ENCODE measurements around the gene HTRA3.

HTRA3 gene

DNA sequence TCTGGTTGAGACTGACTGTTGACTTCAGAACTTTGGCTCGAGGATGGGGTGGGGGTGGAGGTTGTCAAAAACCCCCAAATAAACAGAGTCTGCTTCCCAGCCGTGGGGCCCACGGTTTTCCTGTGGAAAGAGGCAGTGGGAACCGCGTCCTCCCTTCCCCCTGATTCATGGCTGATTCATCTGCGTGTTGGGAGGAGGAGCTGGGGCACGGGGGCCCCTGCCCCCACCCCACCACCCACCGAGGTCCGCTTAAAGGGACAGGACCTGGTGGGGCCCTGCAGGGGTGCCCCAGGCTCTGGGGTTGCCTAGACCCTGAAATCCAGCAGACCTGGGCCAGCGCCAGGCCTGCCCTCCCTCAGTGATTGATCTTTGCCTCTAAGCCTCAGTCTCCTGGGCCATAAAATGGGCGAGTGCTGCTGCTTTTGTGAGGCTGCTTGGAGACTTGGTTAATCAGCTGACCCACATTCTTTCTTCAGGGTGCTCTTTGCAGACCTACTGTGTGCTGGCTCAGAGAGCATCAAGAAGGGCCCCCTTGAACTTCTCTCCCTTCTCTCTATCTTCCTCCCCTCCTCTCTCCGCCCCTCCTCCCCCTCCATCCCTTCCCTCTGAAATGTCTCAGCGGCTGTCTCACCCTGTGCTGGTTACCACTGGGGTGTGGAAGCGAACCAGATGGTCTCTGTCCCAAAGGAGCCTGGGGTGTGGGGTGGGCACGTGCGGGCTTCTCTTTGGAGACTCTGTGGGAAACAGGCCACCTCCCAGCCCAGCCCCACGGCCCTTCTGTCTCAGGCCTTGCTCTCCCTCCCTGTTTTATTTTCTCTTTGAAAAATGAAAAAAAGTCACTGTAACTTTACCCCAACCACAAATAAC lies 9.1 kb downstream of the HTRA3 start:
- FAIRE-seq (no peak), DNase-seq (ENCODE audit: extremely low spot score, insufficient read length, low read depth) (no peak)

- DNase-seq (ENCODE audit: extremely low spot score, insufficient read length, low read depth) (no peak), FAIRE-seq (no peak)
Measured at GRCh38 chr4:8279321-8280157, 10.0 kb downstream of the HTRA3 start.

GRCh38 chr4:8280158-8280875 lies 10.8 kb downstream of the HTRA3 start:
- FAIRE-seq (no peak), DNase-seq (ENCODE audit: extremely low spot score, insufficient read length, low read depth) (no peak)

- FAIRE-seq, result no peak
- DNase-seq (ENCODE audit: extremely low spot score, insufficient read length, low read depth), result no peak
Measured at GRCh38 chr4:8280876-8281440, 11.4 kb downstream of the HTRA3 start.

GRCh38 chr4:8281519-8282133 lies 12.1 kb downstream of the HTRA3 start:
- DNase-seq (ENCODE audit: extremely low spot score, insufficient read length, low read depth), result no peak

DNA sequence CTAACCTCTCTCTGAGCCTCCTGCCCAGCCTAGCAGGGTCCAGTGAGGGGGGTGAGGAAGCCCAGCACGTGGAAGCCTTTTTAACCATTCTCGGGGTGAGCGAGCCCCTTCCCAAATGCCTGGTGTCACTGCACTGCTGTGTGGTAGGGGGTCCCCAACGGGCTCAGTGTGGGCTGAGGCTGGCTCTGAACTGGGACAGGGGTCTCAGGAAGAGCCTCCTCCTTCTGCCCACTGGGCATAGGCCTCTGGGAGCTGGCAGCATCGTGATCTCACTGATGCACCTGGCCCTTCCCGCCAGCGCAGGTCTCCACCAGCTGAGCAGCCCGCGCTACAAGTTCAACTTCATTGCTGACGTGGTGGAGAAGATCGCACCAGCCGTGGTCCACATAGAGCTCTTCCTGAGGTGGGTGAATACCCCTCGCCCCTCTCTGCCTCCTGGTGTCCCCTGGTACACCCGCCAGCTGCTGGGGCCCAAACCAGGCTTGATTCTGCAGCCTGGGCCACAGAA lies 12.6 kb downstream of the HTRA3 start:
- no peak for DNase-seq (ENCODE audit: extremely low spot score, insufficient read length, low read depth)
- FAIRE-seq, result no peak

More at GRCh38 chr4:8281519-8282133, 12.1 kb downstream of the HTRA3 start:
- no peak for FAIRE-seq

- DNase-seq (ENCODE audit: extremely low spot score, insufficient read length, low read depth) (no peak), FAIRE-seq (no peak)
Measured at GRCh38 chr4:8282742-8283141, 13.2 kb downstream of the HTRA3 start.

GRCh38 chr4:8283161-8283560 lies 13.6 kb downstream of the HTRA3 start:
- DNase-seq (ENCODE audit: extremely low spot score, insufficient read length, low read depth), result no peak
- no peak for FAIRE-seq

DNA sequence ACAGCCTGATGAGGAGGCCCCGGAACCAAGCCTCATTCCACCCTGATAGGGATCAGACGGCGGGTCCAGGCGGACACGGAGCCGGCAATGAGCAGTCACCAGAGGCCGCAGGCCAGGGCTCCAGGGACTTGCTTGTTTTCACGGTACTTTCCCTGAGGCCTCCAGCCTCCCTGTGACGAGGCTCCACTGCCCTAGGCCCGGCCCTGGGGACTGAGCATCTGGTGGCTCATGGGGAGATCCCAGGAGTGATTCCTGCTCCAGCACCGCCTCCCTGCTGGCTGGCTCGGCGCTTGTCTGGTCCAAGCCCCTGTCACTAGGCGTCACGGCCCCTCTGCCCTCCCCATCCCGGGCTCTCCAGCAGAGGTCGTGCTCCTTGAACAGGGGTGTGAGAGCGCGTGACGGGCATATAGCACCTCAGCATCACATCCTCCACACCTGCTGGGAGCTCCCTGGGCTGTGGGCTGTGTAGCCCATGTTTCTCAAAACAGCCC lies 14.1 kb downstream of the HTRA3 start:
- FAIRE-seq (no peak), DNase-seq (ENCODE audit: extremely low spot score, insufficient read length, low read depth) (no peak)

- FAIRE-seq (no peak), DNase-seq (ENCODE audit: extremely low spot score, insufficient read length, low read depth) (no peak)
Measured at GRCh38 chr4:8284391-8284790, 14.8 kb downstream of the HTRA3 start.

DNA sequence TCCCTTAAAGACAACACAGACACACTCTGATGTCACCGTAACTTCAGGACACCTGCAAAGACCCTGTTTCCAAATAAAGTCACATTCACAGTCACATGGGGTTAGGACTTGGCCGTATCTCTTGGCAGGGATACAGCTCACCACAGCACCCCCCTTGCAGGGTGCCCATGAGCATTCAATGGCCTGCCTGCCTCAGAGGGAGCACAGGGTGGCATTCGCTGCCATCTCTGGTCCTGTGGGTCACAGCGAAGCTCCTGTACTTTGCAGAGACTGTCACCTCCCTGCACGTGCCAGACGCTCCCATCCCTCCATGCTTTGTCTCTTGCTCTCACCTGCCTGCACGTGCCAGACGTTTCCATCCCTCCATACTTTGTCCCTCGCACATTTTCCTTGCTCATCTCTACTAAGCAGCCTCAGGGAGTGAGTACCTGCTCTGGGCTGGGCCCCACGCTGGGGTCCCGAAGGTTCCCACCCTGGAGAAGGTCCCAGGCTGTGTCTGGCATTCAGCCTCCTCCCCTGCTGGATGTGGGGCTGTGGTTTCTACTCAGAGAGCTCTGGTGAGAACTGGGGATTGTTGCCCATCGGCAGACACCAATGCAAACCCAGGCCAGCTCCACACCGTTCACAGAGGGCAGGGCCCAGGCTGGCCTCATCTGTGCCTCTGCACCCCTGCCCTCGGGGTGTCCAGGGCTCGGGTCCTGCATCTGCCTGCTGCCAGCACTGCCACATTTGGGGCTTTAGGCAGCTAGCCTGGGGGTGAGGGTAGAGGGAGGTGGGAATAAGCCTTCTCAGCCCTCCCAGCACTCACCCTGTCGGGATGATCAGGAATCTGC lies 15.8 kb downstream of the HTRA3 start:
- FAIRE-seq (no peak), DNase-seq (ENCODE audit: extremely low spot score, insufficient read length, low read depth) (no peak)

DNA sequence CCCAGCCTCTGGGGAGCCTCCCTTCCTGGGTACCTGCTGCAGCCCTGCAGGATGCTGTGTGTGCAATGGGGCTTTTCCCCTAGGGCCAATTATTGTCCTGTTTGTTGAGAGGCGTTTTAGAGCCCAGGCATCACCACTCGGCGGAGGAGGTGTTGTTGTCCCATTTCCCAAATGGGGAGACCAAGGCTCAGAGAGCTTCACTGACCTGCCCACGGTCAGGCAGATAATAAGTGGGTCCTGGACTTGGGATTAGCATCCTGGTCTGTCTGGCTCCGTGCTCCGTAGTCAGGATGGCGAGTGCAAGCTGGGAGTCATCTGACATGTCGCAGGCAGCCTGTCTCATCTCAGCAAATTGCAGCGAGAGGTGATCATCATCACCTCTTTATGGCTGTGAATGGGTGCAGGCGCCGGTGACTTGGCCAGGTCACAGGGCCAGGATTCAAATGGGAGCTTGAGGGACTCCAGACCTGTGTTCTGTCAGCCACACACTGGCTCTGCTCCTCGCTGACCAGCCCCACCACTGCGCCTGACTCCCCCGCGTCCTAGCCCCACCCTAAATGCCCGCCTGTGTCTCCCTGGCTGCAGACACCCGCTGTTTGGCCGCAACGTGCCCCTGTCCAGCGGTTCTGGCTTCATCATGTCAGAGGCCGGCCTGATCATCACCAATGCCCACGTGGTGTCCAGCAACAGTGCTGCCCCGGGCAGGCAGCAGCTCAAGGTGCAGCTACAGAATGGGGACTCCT lies 16.6 kb downstream of the HTRA3 start:
- FAIRE-seq (no peak), DNase-seq (ENCODE audit: extremely low spot score, insufficient read length, low read depth) (no peak)

GRCh38 chr4:8286719-8287342 lies 17.3 kb downstream of the HTRA3 start:
- DNase-seq (ENCODE audit: extremely low spot score, insufficient read length, low read depth) (no peak), FAIRE-seq (no peak)

- no peak for DNase-seq (ENCODE audit: extremely low spot score, insufficient read length, low read depth)
- FAIRE-seq, result no peak
Measured at GRCh38 chr4:8287343-8288280, 18.1 kb downstream of the HTRA3 start.

- DNase-seq (ENCODE audit: extremely low spot score, insufficient read length, low read depth), result no peak
- no peak for FAIRE-seq
Measured at GRCh38 chr4:8289151-8289750, 19.7 kb downstream of the HTRA3 start.

Measured in GM18507 (cell line).